T-helper 1 cell treated with Interleukin-12 subunit alpha and Interleukin-12 subunit beta and Interleukin-4 antibody, amounts not matched to agents 30 ng/mL and 1 ng/mL, for 36 hours (primary cell): ENCODE data around the gene E2F3. TPM values are rescaled to one million over a fixed set of nuclear protein-coding genes. Genes with fewer than 3 reads are reported as not detected.

Experiments
- intact Hi-C: fragments of 100-400 bp; cut with micrococcal nuclease; formaldehyde crosslinking; loops from one replicate; pipeline ENCODE4 v1.15.1; 2024
- total RNA-seq: library from RNA; stranded (reverse); gene quantifications from 2 replicates; pipeline ENCODE4 v1.2.3, GENCODE V29; 2022

E2F3 gene
- total RNA-seq: 35.0 and 36.0 TPM in 2 replicates

DNA sequence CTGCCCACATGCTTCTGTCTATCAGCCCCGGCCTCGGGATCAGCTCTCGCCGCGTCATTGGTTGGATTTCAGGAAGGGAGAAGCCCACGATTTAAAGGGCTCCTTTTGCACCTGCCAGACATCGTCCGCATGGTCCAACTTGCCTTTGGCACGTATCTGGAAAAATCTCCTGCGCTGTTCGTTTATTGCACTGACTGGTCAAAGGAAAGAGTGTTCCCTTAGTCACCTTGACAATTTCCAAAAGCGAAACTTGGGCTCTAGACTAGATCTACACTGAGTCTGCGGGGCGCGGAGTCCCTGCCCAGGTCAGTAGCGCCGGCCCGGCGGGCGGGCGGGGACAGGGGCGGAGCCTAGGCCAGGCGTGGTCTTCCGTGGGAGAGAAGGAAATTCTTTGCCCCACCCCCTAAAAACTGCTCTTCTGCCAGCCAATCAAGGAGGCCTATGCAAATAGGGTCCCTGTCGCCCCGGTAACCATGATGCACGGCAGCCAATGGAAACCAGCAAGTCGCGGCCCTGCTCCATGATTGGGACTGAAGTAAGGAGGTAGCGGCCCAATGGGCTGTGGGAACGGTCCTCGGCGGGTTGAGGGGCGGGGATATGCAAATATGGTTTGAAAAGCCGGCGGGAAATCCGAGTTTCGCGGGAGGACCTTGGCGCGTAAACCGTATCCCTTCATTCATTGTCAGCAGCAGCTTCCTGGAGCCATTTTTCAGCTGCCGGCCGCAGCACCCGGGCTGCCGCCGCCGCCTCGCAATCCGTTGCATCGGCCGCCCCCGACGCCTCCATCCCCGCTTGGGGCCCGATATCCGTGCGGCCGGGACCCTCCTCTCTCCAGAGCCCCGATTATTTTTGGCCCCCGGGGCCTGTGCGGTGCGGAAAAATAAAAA lies at the start of gene E2F3:
Gene E2F3 (plus strand): TSS at position 675 of the 887 bp plus-strand sequence. CDS start 354 bp downstream, outside the sequence.
- intact Hi-C loops: loop anchor here (1.0 to 5.0 kb wide), 10 partner anchors 36 to 1476 kb away; partner anchors contain the start of genes CDKAL1 and MBOAT1

GRCh38 chr6:20352346-20352745 lies 49.3 kb upstream of the E2F3 start:
- intact Hi-C loops: no loop called here

- intact Hi-C loops: no loop called here
Measured at GRCh38 chr6:20353134-20353533, 48.5 kb upstream of the E2F3 start.

GRCh38 chr6:20354366-20354765 lies 47.3 kb upstream of the E2F3 start:
- intact Hi-C loops: no loop called here

GRCh38 chr6:20360471-20361119 lies 41.1 kb upstream of the E2F3 start:
- intact Hi-C loops: no loop called here

- intact Hi-C loops: no loop called here
Measured at GRCh38 chr6:20362623-20363022, 39.1 kb upstream of the E2F3 start.

- intact Hi-C loops: loop anchor here (2.0 kb wide), 1 partner anchor 72 kb away; no protein-coding TSS in a partner anchor
Measured at GRCh38 chr6:20364327-20364726, 37.4 kb upstream of the E2F3 start.

- intact Hi-C loops: loop anchor here (1.0 to 2.0 kb wide), 5 partner anchors 30 to 164 kb away; partner anchors contain the start of gene E2F3
Measured at GRCh38 chr6:20365456-20365855, 36.2 kb upstream of the E2F3 start.

DNA sequence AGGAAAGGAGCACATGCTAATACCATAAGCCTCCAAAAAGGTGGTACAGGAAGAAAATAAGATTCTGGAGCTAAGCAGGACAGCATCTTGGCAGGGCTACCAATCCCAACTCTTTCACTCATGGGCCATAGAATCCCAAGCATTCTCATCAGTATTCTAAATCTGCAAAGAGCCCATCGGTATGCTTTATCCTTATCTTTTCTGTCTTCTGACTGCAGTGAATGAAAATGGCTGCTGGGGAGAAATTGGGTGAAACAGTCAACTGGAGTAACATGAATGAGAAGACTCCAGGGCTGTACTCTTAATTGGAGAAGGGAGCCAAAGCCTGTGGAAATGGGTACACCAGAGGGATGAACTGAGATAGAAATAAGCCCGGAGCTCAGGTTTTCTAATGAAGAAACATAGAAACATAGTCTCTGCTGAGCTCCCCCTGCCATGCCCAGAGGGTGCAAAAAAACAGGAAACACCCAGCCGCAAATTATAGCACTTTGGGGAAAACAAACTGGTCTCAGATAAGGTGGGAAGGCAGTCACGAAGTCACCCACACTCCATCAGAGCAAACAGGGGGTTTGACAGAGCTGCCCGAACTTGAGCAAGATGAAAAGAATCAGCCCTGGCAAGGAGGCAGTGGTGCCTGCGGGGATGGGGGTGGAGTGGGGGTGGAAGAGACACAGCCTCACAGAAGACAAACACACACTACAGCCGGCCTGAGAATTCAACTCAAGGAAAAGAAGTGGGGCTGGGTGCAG lies 35.4 kb upstream of the E2F3 start:
- intact Hi-C loops: no loop called here

DNA sequence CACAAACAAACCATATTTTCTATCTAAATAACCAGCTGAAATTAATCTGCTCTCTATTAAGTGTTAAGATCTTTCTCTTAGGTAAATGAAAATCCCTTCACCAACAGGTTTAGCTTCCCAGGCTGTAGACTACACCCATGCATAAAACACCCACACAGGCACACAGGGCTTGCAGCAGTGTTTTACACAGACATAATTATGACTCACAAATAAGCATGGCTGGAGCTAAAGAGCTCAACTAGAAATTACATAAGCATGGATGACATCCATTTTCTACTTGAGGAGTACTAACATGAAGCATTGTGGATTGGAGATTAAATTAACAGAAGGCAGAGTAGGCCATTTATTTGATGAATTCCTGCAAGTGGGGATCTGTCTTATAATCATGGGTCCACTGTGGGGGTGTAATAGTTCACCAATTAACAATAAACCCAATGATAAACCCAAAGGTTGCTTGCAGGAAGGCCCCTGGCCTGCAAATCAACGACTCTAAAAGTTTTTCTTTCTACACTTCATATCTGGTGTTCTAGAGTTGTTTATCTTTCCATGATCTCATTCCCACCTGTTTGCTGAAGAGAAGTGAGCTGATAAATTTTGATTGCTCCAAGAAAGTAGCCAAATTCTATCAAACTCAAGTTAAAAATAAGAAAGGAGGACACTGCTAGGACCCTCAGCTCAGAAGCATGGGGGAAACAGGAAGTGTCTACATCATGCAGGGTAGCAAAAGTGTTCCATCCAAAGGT lies 33.8 kb upstream of the E2F3 start:
- intact Hi-C loops: no loop called here

GRCh38 chr6:20370393-20370792 lies 31.3 kb upstream of the E2F3 start:
- intact Hi-C loops: no loop called here

- intact Hi-C loops: no loop called here
Measured at GRCh38 chr6:20370801-20371200, 30.9 kb upstream of the E2F3 start.

DNA sequence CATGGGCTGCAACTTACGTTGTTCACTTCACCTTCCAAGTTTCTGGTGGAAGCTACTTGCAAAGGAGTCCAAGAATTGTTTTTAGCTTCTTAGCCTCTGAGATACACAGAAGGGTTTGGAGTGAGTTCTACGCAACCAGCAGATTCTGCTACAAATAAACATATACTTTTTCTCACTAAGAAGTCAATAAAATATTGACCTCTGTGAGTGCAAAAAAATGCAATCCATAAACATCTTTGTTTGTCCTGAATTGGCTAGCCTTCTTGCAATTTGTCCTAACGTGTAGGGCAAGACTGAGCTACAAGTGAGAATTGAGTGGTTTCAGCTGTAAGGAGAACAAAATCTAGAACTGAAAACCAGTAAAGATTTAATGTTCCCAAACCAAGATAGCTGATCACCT lies 26.2 kb upstream of the E2F3 start:
- intact Hi-C loops: no loop called here

DNA sequence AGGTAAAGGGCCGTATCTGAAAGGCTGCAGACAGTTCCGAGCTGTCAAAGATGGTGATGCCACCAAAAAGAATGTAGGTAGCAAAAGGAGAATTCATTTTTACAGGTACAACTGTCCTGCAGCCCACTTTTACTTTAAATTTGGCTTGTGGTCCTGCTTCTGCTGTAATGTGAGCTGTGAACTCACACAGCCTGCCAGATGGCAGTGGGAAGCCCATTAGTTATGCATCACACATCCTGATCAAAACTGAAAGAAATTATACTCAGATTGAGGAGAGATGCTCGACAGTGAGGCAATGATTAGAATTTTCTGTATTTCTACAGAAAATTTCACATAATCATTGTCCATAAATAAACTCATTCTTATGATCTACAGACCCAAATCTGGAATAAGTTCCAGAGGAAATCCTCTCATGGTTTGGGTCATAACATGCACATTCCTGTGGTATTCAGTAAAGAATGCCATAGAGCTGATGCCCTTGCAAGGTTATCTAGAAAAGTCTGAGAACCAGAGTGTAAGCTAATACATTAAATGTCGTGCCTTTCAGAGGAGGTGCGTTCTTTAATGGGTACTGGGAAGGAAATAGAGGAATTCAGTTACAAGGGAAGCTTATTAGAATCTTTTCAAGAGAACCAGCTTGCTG lies 23.9 kb upstream of the E2F3 start:
- intact Hi-C loops: no loop called here

- intact Hi-C loops: no loop called here
Measured at GRCh38 chr6:20379231-20379630, 22.4 kb upstream of the E2F3 start.

GRCh38 chr6:20386218-20386617 lies 15.5 kb upstream of the E2F3 start:
- intact Hi-C loops: no loop called here

- intact Hi-C loops: no loop called here
Measured at GRCh38 chr6:20389066-20389465, 12.6 kb upstream of the E2F3 start.

DNA sequence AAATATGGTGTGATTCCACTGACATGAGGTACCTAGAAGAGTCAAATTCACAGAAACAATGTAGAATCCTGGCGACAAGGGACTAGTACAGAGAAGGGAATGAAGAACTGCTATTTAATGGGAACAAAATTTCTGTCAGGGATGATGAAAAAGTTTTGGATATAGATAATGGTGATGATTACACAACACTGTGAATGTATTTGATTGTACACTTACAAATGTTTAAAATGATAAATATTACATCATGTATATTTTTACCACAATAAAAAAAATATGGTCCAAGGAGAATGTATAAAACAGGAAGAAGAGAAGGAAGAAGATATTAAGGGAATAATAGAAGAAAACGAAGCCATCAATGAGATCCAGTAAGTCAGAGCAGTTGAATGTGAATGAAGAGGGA lies 8.4 kb upstream of the E2F3 start:
- intact Hi-C loops: no loop called here

GRCh38 chr6:20399518-20399917 lies 2.2 kb upstream of the E2F3 start:
- intact Hi-C loops: no loop called here

- intact Hi-C loops: loop anchor here (1.0 to 5.0 kb wide), 10 partner anchors 35 to 1477 kb away; partner anchors contain the start of genes CDKAL1 and MBOAT1
Measured at GRCh38 chr6:20400456-20401204, 1.0 kb upstream of the E2F3 start.
